ENCODE results near the gene ESRRB.

The ESRRB gene

GRCh38 chr14:76408877-76409276, 32.9 kb downstream of the ESRRB start:
- no peak for DNase-seq

- no peak for DNase-seq
Observed at GRCh38 chr14:76412501-76412900, 36.6 kb downstream of the ESRRB start.

- no peak for DNase-seq
Observed at GRCh38 chr14:76413106-76413961, 37.4 kb downstream of the ESRRB start.

DNA sequence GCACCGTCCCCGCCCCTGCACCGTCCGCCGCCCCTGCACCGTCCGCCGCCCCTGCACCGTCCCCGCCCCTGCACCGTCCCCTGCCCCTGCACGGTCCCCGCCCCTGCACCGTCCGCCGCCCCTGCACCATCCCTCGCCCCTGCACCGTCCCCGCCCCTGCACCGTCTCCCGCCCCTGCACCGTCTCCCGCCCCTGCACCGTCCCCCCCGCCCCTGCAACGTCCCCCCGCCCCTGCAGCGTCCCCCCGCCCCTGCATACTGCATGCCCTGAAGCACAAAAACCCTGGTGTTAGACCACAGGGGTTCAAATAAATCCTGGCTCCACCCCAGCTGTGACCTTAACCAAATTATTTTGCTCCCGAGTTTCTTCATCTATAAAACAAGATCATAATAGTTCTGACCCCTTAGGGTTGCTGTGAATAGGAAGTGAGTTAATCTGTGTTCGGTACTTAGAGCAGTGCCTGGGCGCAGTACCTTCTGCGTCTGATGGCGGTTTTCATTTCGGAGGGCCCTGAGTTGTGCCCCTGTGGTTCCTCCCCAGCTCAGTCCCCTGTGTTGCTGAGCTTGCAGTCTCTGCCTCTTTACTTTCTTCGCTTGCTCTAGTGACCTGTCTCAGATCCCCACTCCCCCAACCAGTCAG, 38.1 kb downstream of the ESRRB start:
- DNase-seq, result no peak

DNA sequence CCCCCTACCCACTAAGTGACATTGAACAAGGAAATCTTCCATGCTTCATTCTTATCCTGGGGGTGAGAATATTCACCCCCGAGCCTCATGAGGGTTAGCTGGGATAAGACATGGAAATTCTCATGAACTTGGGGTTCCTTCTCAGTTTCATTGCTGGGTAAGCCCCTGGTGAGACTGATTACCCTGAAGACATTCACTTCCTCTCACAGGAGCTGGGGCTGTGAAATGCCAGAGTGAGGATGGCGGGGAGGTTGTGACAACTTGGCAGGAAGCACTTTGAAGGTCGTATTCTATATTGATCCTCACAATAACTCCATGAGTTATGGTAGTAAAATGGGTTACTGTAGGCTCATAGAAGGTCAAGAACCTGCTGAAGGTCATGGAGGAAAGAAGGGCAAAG, 43.5 kb downstream of the ESRRB start:
- no peak for DNase-seq

DNA sequence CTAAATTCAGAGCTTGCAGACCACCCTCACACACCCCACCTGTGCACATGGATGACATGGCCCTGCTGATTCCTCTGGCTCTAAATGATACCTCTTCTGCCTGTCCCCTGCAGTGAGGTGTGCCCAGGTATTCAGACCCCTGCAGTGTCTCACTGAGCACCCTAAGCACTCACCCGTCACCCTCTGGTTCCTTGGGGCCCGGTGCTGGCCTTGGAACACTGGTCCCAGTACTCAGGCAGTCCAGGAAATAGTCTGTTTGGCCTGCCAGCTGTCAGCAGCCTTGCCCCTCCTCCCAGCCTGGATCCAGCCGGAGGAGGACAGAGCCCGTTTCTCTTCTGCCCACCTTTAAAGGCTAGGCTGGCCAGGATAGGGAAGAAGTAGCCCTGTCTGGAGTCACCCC, 44.9 kb downstream of the ESRRB start:
- DNase-seq, result no peak

DNA sequence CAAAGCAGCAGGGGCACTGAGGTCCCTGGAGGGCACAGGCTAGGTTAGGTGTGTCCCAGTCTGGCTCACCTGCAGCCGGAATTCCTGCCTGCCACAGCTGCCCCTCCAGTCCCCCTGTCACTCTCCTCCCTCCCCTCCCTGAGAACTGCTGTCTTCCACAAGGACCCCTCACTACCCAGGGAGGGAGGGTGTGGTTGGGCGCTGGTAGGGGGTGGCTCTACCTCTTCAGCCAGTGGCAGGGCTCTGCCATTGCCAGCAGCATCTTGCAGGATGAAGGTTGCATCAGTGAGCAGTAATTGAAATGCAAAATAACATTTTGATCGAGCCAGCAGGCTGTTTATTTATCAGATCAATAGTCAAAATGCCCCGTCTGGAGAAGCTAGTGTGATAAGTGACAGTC, 45.7 kb downstream of the ESRRB start:
- no peak for DNase-seq

- no peak for DNase-seq
Observed at GRCh38 chr14:76422662-76423061, 46.7 kb downstream of the ESRRB start.

DNA sequence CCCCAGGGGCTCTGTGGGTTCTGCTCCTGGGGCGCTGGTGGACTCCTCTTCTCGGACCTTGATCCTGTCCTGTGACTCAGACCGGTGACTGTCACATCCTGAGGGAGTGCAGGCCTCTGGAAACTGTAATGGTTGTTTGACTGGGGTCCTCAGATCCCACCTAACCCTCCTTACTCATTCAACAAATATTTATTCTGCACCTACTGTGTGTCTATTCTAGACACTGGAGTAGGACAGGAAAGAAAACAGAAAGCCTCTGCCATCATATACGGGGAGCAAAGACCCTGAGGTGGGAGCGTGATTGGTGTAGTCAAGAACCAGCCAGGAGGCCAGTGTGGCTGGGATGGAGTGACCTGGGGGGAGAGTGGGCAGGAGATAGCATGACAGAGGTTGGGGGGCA, 47.6 kb downstream of the ESRRB start:
- DNase-seq, result no peak

DNA sequence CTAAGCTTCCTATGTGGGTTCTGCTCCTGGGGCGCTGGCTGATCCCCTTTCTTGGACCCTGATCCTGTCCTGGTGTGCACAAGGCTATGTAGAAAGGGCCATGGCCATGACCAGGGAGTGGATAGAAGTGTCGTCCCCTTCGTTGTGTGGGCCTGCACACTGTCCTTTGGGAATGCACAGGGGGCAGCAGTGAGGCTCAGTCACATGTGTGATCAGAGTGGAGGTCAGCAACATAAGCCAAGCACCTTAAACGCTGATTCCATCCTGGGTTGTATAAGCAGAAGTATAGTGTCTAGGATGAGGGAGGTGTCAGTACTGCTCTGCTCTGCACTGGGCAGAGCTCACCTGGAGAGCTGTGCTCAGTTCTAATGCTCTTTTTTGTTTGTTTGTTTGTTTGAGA, 48.4 kb downstream of the ESRRB start:
- no peak for DNase-seq

DNA sequence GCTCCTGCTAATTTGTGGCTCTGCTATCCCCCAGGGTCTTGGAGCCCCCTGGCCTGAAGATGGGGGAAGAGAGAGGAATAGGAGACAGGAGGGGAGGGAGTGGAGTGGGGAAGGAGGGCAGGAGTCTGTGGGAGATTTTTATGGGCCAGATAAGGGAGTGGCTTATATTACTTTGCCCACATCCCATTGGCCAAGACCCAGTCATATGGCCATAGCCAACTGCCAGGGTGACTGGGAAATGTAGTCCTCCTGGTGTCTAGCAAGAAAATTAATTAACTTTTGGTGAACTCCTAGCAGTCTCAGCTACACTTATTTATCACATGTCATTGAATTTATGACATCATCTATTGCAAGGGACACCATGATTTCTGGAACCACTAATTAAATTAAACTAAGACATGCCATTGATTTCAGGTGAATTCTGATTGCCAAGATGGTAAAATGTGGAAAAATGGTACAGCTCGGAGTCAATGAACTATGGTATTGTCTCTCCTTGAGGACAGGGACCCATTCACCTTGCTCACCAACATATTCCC, 50.3 kb downstream of the ESRRB start:
- DNase-seq, result no peak

- no peak for DNase-seq
Observed at GRCh38 chr14:76428611-76429010, 52.7 kb downstream of the ESRRB start.

GRCh38 chr14:76430017-76430416, 54.1 kb downstream of the ESRRB start:
- DNase-seq, result no peak

- no peak for DNase-seq
Observed at GRCh38 chr14:76430475-76430980, 54.6 kb downstream of the ESRRB start.

DNA sequence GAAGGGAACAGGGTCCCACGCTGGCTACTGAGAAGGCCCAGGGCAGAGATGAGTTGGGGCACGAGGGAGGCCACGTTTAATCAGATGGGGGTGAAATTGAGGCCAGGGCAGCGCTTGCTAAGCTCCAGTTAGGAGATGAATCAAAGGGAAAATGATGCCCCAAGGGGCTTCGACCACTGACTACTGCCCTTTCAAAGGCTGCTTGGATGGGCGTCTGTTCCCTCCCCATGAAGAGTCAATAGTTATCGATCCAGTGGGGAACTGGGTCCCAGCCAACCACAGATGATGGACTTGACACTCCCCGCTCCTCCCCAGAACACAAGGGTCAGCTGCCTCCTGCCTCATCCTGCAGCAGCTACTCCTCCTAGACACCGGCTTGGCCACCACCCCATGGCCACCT, 55.6 kb downstream of the ESRRB start:
- DNase-seq, result no peak

DNA sequence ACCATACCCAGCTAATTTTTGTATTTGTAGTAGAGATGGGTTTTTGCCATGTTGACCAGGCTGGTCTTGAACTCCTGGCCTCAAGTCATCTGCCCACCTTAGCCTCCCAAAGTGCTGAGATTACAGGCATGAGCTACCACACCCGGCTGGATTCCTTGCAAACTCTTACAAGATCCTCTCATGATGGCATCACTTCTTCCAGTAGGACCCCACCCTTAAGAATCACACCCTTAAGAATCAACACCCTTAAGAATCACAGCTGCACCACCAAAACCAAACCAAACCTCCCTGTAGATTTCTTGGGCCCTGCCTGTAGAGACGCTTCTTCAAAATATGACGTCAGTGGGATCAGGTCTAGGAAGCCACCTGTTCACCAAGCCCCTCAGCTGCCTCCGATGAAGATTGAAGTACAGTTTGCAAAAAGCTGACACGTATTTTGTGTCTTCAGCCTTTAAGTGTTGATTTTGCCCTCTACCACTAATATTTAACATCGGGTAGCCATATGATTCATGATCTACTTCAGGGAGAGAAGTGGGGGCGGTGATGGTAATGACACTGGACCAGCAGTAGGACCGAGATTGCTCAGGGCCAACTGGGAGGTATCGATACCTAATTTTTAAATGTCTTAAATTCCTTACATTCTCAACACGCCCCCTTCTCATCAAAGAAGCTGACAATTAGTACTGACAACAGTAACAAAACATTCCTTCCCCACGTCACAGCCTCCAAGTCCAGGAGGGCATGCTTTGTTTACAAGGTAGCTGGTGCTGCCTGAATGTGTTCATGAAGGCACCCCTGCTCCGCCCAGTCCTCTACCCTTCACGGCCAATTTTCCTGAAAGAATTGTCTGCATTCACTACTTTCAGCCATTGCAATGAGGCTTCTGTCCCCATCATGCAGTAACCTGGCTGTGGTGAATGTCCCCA, 57.2 kb downstream of the ESRRB start:
- peak; percentile 68 for DNase-seq

GRCh38 chr14:76434220-76434619, 58.3 kb downstream of the ESRRB start:
- DNase-seq, result no peak

- DNase-seq, result no peak
Observed at GRCh38 chr14:76439237-76439775, 63.4 kb downstream of the ESRRB start.

- no peak for DNase-seq
Observed at GRCh38 chr14:76446486-76446885, 70.5 kb downstream of the ESRRB start.

- no peak for DNase-seq
Observed at GRCh38 chr14:76446921-76447320, 71.0 kb downstream of the ESRRB start.

GRCh38 chr14:76450476-76450875, 74.5 kb downstream of the ESRRB start:
- DNase-seq, result no peak

- no peak for DNase-seq
Observed at GRCh38 chr14:76456200-76456599, 80.3 kb downstream of the ESRRB start.
